H1 (cell line): Measurements from ENCODE around the gene FAHD1. TPM values are rescaled to one million over a fixed set of nuclear protein-coding genes. Genes with fewer than 3 reads are reported as not detected.

ENCODE experiments used
- CHD1 ChIP-seq: IDR thresholded peaks from 2 replicates; pipeline ENCODE4 v1.6.1; 2012; ENCODE audit warnings: low read depth, low read length, improper control_type of control experiment
- GABPA ChIP-seq: IDR thresholded peaks from 2 replicates; pipeline ENCODE4 v1.6.1; 2011; ENCODE audit warnings: mild to moderate bottlenecking, low read length, moderate library complexity, borderline replicate concordance; ENCODE audit not compliant: insufficient read depth
- RNF2 ChIP-seq: fragments of 200-900, 300-1000 bp; sonication (generic); IDR thresholded peaks from 2 replicates; pipeline ENCODE4 v1.7.1; 2016; ENCODE audit warnings: borderline replicate concordance, low read depth, mild to moderate bottlenecking, antibody characterized with exemption, low read length; ENCODE audit not compliant: poor library complexity, severe bottlenecking; ENCODE audit errors: missing control alignments
- TBP ChIP-seq: IDR thresholded peaks from 2 replicates; pipeline ENCODE4 v1.6.1; 2011; ENCODE audit warnings: low read depth, low read length, improper control_type of control experiment
- TCF12 ChIP-seq: IDR thresholded peaks from 2 replicates; pipeline ENCODE4 v1.6.1; 2011; ENCODE audit warnings: low read depth, mild to moderate bottlenecking, low read length
- polyA plus RNA-seq, 7 experiments: library from polyadenylated mRNA; depleted of rRNA in 3 of 7; stranded (reverse) in 5 of 7; unstranded in 2 of 7; fragments of >200 nt in 5 of 7; fragments of 200-250 nt in 2 of 7; gene quantifications; 1 replicate in 5 of 7; 2 replicates in 1 of 7; 4 replicates in 1 of 7; pipeline versions ENCODE4 v1.2.1 to v1.2.3, GENCODE V29; 2011 to 2013; ENCODE audit warnings: missing spikeins in 2 of 7, mixed read lengths in 2 of 7
- total RNA-seq: library from RNA; stranded (reverse); fragmentation: NEBNext Ultra II Directional; extraction: Animal tissue kit (Norgen Biotek cat#: 25700); gene quantifications from 2 replicates; pipeline ENCODE4 v1.2.1, GENCODE V29; 2021

The FAHD1 gene
- total and polyA plus RNA-seq, 2 of the 8 experiments (the other 6 are each of a cell fraction or from before 2014, with no cell fraction given): 20.4 to 31.9 TPM

GRCh38 chr16:1810106-1810505 is 16.9 kb upstream of the FAHD1 start (continued):
- TF ChIP-seq CHD1 (no peak), TCF12 (no peak), TBP (no peak), GABPA (no peak), RNF2 (no peak)
